Nephron progenitor cell (in vitro differentiated cells): ENCODE results near the gene EIF4H.
A peak's percentile ranks its signal among the peaks of the same experiment; 100 is the strongest.

Experiments
- DNase-seq: peaks from one replicate; pipeline ENCODE4 v3.0.0; 2021
- H3K27ac Mint-ChIP-seq: 2 replicates; pipeline ENCODE4 v1.8.0; 2021; ENCODE audit warnings: mild to moderate bottlenecking, moderate library complexity, mixed read lengths
- H3K27me3 Mint-ChIP-seq: 2 replicates; pipeline ENCODE4 v1.8.0; 2021; ENCODE audit warnings: mild to moderate bottlenecking, low read depth, mixed read lengths; ENCODE audit not compliant: poor library complexity
- H3K36me3 Mint-ChIP-seq: 2 replicates; pipeline ENCODE4 v1.8.0; 2021; ENCODE audit warnings: low read depth, mixed read lengths
- H3K4me1 Mint-ChIP-seq: 2 replicates; pipeline ENCODE4 v1.8.0; 2021; ENCODE audit warnings: mixed read lengths
- H3K4me3 Mint-ChIP-seq: 2 replicates; pipeline ENCODE4 v1.8.0; 2021; ENCODE audit warnings: mild to moderate bottlenecking, moderate library complexity, mixed read lengths
- H3K9me3 Mint-ChIP-seq: 2 replicates; pipeline ENCODE4 v1.8.0; 2021; ENCODE audit warnings: mild to moderate bottlenecking, moderate library complexity, mixed read lengths
- CTCF ChIP-seq: fragments of 200-600 bp; sonication (generic); IDR thresholded peaks from 2 replicates; pipeline ENCODE4 v1.5.0; 2021; ENCODE audit warnings: antibody characterized with exemption

The EIF4H gene

GRCh38 chr7:74176555-74176954, 2.4 kb downstream of the EIF4H start:
- no peaks in the 10 kb centered on the region for H3K9me3 Mint-ChIP-seq
- peaks cover 53% of the 10 kb centered on the region for H3K4me1 Mint-ChIP-seq
- DNase-seq = no peak
- H3K27me3 Mint-ChIP-seq = peaks cover 2% of the 10 kb centered on the region
- H3K36me3 Mint-ChIP-seq = peaks cover 27% of the 10 kb centered on the region
- peak overlapping the region; percentile 91 for H3K4me3 Mint-ChIP-seq
- TF ChIP-seq CTCF = no peak
- H3K27ac Mint-ChIP-seq = peak overlapping the region; percentile 61

- peaks cover 55% of the 10 kb centered on the region for H3K4me1 Mint-ChIP-seq
These were observed 4.5 kb downstream of the EIF4H start for GRCh38 chr7:74178632-74179031.

GRCh38 chr7:74179935-74180604, 5.9 kb downstream of the EIF4H start:
- Mint-ChIP-seq H3K9me3 (no peaks in the 10 kb centered on the region), H3K36me3 (peaks cover 36% of the 10 kb centered on the region), H3K4me3 (no peak overlapping the region), H3K4me1 (peaks cover 60% of the 10 kb centered on the region), H3K27ac (no peak overlapping the region), H3K27me3 (peaks cover 2% of the 10 kb centered on the region)
- DNase-seq = no peak
- no peak for TF ChIP-seq CTCF

More at GRCh38 chr7:74178632-74179031, 4.5 kb downstream of the EIF4H start:
- H3K36me3 Mint-ChIP-seq = peaks cover 36% of the 10 kb centered on the region
- TF ChIP-seq CTCF = no peak
- peak overlapping the region; percentile 64 for H3K4me3 Mint-ChIP-seq
- no peaks in the 10 kb centered on the region for H3K9me3 Mint-ChIP-seq
- H3K27me3 Mint-ChIP-seq = peaks cover 2% of the 10 kb centered on the region
- H3K27ac Mint-ChIP-seq = peak overlapping the region; percentile 39
- peak; percentile 32 for DNase-seq

GRCh38 chr7:74180866-74181265, 6.7 kb downstream of the EIF4H start:
- no peak for DNase-seq
- TF ChIP-seq CTCF = no peak
- Mint-ChIP-seq H3K27ac (no peak overlapping the region), H3K4me1 (peaks cover 52% of the 10 kb centered on the region), H3K9me3 (no peaks in the 10 kb centered on the region), H3K36me3 (peaks cover 36% of the 10 kb centered on the region), H3K27me3 (peaks cover 2% of the 10 kb centered on the region), H3K4me3 (no peak overlapping the region)

GRCh38 chr7:74181821-74182220, 7.7 kb downstream of the EIF4H start:
- Mint-ChIP-seq H3K27me3 (peaks cover 2% of the 10 kb centered on the region), H3K4me1 (peaks cover 43% of the 10 kb centered on the region), H3K36me3 (peaks cover 36% of the 10 kb centered on the region), H3K4me3 (no peak overlapping the region), H3K9me3 (no peaks in the 10 kb centered on the region), H3K27ac (no peak overlapping the region)
- no peak for DNase-seq
- TF ChIP-seq CTCF = no peak

- H3K27ac Mint-ChIP-seq = peak overlapping the region; percentile 53
- H3K27me3 Mint-ChIP-seq = peaks cover 2% of the 10 kb centered on the region
- DNase-seq = no peak
- peaks cover 37% of the 10 kb centered on the region for H3K4me1 Mint-ChIP-seq
- H3K4me3 Mint-ChIP-seq = no peak overlapping the region
- H3K36me3 Mint-ChIP-seq = peaks cover 35% of the 10 kb centered on the region
- TF ChIP-seq CTCF = no peak
- no peaks in the 10 kb centered on the region for H3K9me3 Mint-ChIP-seq
These were observed 8.4 kb downstream of the EIF4H start for GRCh38 chr7:74182453-74183090.
